ENCODE measurements around the gene PHF23. TPM values are rescaled to one million over a fixed set of nuclear protein-coding genes. Genes with fewer than 3 reads are reported as not detected.

The PHF23 gene
- total and polyA plus RNA-seq, 2 of the 4 experiments (the other 2 are of a cell fraction), result 44.8 to 58.5 TPM

DNA sequence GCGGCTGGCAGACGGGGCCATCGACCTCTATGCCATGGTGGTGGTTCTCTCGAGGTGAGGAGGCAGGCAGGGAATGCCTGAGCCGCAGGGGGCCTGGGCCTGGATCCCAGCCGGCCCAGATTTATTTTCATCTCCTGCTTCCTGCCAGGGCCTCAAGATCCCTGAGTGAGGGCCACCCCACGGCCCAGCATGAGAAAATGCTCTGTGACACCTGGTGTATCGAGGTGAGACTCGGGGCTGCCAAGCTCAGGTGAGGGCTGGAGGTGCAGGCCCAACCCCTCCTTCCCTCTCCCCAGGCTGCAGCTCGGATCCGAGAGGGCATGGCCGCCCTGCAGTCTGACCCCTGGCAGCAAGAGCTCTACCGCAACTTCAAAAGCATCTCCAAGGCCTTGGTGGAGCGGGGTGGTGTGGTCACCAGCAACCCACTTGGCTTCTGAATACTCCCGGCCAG lies 14.6 kb downstream of the PHF23 start:
- dilution Hi-C loops (cut with HindIII; ENCODE audit: low sequenced_read_pairs, unreplicated experiment), result no loop called here
- POLR2A ChIA-PET (ENCODE audit: unreplicated experiment), result interaction anchor here (0.6 kb wide), 1 partner anchor 10 kb away, joined by 3 read pairs; the partner anchor contains the start of gene DVL2

More for the DNA sequence above, 14.6 kb downstream of the PHF23 start:
- no peak overlapping the region for H3K27ac ChIP-seq (ENCODE audit: insufficient read depth, low read length)
- H4K8ac ChIP-seq (ENCODE audit: low read depth in 2 of 2, low read length in 2 of 2), result no peak overlapping the region
- H3K4me1 ChIP-seq (ENCODE audit: control insufficient read depth, insufficient read depth, low read length), result peaks cover 7% of the 10 kb centered on the region; the same call in 1 of the 2 replicates
- 87% methylated on average over 4 of the region's 15 CpGs; no CpG with 5 or more reads in 1 of the 2 experiments for WGBS, 2 experiments (ENCODE audit: extremely low coverage in 2 of 2, insufficient read length in 1 of 2)
- H4K91ac ChIP-seq (ENCODE audit: insufficient read depth, low read depth, low read length), result no peak overlapping the region
- CTCF ChIA-PET, result no interaction called here
- H3K4me2 ChIP-seq (ENCODE audit: low read depth, low read length), result no peak overlapping the region
- no peak overlapping the region for H2AFZ ChIP-seq (replicated peaks; ENCODE audit: low read length, poor library complexity)
- no peak overlapping the region for H2BK120ac ChIP-seq (ENCODE audit: low read depth, low read length)
- ATAC-seq (ENCODE audit: low read depth) (no peak), DNase-seq (no peak)
- TF ChIP-seq BHLHE40 (IDR thresholded peaks at IDR 0.05; ENCODE audit: low read depth, low read length), result no peak
- TF ChIP-seq RCOR1 (IDR thresholded peaks at IDR 0.05; ENCODE audit: insufficient replicate concordance, low read length), result no peak
- TF ChIP-seq RFX5 (IDR thresholded peaks at IDR 0.05; ENCODE audit: low read depth, low read length), result no peak
- H2BK20ac ChIP-seq (ENCODE audit: low read depth, low read length), result no peak overlapping the region
- no peaks in the 10 kb centered on the region for H3K9me3 ChIP-seq (ENCODE audit: control insufficient read depth, insufficient read depth, low read length)
- in situ Hi-C loops (cut with MboI; ENCODE audit: low sequenced_read_pairs), result loop anchor here (25.0 kb wide), 1 partner anchor 938 kb away; the partner anchor contains the start of genes PER1 and VAMP2
- H4K20me1 ChIP-seq (ENCODE audit: insufficient read depth, low read length), result peaks cover 32% of the 10 kb centered on the region
- H2BK15ac ChIP-seq (ENCODE audit: low read depth, low read length), result no peak overlapping the region
- H3K36me3 ChIP-seq (ENCODE audit: control insufficient read depth, insufficient read depth, low read length), result peaks cover 81% of the 10 kb centered on the region
- H3K9ac ChIP-seq (ENCODE audit: low read depth, low read length), result no peak overlapping the region
- H3K56ac ChIP-seq (ENCODE audit: extremely low read depth, insufficient read depth, low read length), result no peak overlapping the region
- no peak overlapping the region for H3K4me3 ChIP-seq (ENCODE audit: insufficient read depth, low read depth, low read length)
- no peak overlapping the region for H2AK9ac ChIP-seq (replicated peaks; ENCODE audit: low read depth, low read length, poor library complexity)
- H2AK5ac ChIP-seq (ENCODE audit: low read depth, low read length), result no peak overlapping the region
- no peak overlapping the region for H2BK5ac ChIP-seq (ENCODE audit: low read depth, low read length, poor library complexity, severe bottlenecking)
- H3K14ac ChIP-seq (replicated peaks; ENCODE audit: low read depth, low read length), result no peak overlapping the region
- H3K18ac ChIP-seq (ENCODE audit: low read depth, low read length), result no peak overlapping the region
- 0 out of 2 replicates have a peak, but pooled peaks cover 7% of the 10 kb centered on the region for H3K9me1 ChIP-seq (ENCODE audit: insufficient read depth, low read length)
- H3K27me3 ChIP-seq (ENCODE audit: control insufficient read depth, insufficient read depth, low read length), result no peaks in the 10 kb centered on the region
- BruUV-seq (replicated peaks), result no TSS peak
- no peak overlapping the region for H3K23ac ChIP-seq (ENCODE audit: low read depth, low read length)
- no peak overlapping the region for H4K5ac ChIP-seq (ENCODE audit: low read depth, low read length)
- intact Hi-C loops (cut with micrococcal nuclease), result no loop called here
- H3K79me1 ChIP-seq (ENCODE audit: low read depth in 1 of 2, low read length in 2 of 2), result peaks cover 8 to 75% of the 10 kb centered on the region in 2 experiments
- H3K4ac ChIP-seq (ENCODE audit: low read depth, low read length), result no peak overlapping the region

Data from IMR-90 (cell line).